HEK293 (cell line): Measurements from ENCODE around the gene RNF32.

Experiments
- CTCF ChIA-PET: fragments of 350-600 bp; formaldehyde crosslinking; extraction: SDS; loops from one replicate; lab custom pipeline; 2021; ENCODE audit warnings: antibody characterized with exemption; lab: Yijun Ruan, JAX
- POLR2A ChIA-PET: fragments of 300-600 bp; formaldehyde crosslinking; extraction: SDS; loops from one replicate; lab custom pipeline; 2020; ENCODE audit warnings: antibody characterized with exemption, inconsistent platforms; lab: Yijun Ruan, JAX
- H3K27ac ChIP-seq: fragments of 200-500 bp; sonication (Bioruptor generic); 2 replicates; pipeline ENCODE4 v1.5.1; 2014; ENCODE audit warnings: low read depth, low read length, control low read depth, inconsistent platforms; ENCODE audit errors: extremely low read depth
- H3K36me3 ChIP-seq, 2 experiments: fragments of 200-500 bp in 1 of 2; sonication (Bioruptor generic) in 1 of 2; 1 replicate in 1 of 2; 2 replicates in 1 of 2; pipeline ENCODE4 v1.5.1; 2014 to 2017; ENCODE audit warnings: inconsistent platforms in 2 of 2, low read length in 2 of 2; ENCODE audit not compliant: control insufficient read depth in 2 of 2, insufficient read depth in 1 of 2
- H3K4me1 ChIP-seq: fragments of 200-500 bp; sonication (Bioruptor generic); 2 replicates; pipeline ENCODE4 v1.5.1; 2014; ENCODE audit warnings: mild to moderate bottlenecking, low read length, inconsistent platforms; ENCODE audit not compliant: control insufficient read depth, insufficient read depth
- H3K4me3 ChIP-seq: 2 replicates; pipeline ENCODE4 v1.5.1; 2011; ENCODE audit warnings: low read depth, mild to moderate bottlenecking, control low read depth, low read length, moderate library complexity
- H3K9me3 ChIP-seq: fragments of 200-500 bp; sonication (Bioruptor generic); 2 replicates; pipeline ENCODE4 v1.5.1; 2014; ENCODE audit warnings: low read depth, low read length, inconsistent platforms; ENCODE audit not compliant: control insufficient read depth, insufficient read depth
- BCL11B ChIP-seq: fragments of 450-650 bp; formaldehyde crosslinking; IDR thresholded peaks from 2 replicates; pipeline ENCODE4 v1.5.1; 2016; ENCODE audit warnings: low read depth, missing biosample characterization, missing genetic modification characterization
- KLF8 ChIP-seq: fragments of 450-650 bp; formaldehyde crosslinking; IDR thresholded peaks from 2 replicates; pipeline ENCODE4 v1.5.1; 2016; ENCODE audit warnings: missing biosample characterization, missing genetic modification characterization
- KLF9 ChIP-seq: fragments of 450-650 bp; formaldehyde crosslinking; IDR thresholded peaks from 2 replicates; pipeline ENCODE4 v1.5.1; 2016; ENCODE audit warnings: missing biosample characterization, missing genetic modification characterization, low read depth
- REPIN1 ChIP-seq: fragments of 450-650 bp; formaldehyde crosslinking; IDR thresholded peaks from 2 replicates; pipeline ENCODE4 v1.5.1; 2017; ENCODE audit warnings: missing biosample characterization, missing genetic modification characterization, low read depth
- SCRT2 ChIP-seq: fragments of 450-650 bp; formaldehyde crosslinking; IDR thresholded peaks from 2 replicates; pipeline ENCODE4 v1.5.1; 2016; ENCODE audit warnings: missing biosample characterization, missing genetic modification characterization
- ZFP69B ChIP-seq: fragments of 450-650 bp; formaldehyde crosslinking; IDR thresholded peaks from 2 replicates; pipeline ENCODE4 v1.5.1; 2016; ENCODE audit warnings: missing biosample characterization, missing genetic modification characterization
- ZNF112 ChIP-seq: fragments of 450-650 bp; formaldehyde crosslinking; IDR thresholded peaks from 2 replicates; pipeline ENCODE4 v1.5.0; 2017; ENCODE audit warnings: missing biosample characterization, missing genetic modification characterization
- ZNF350 ChIP-seq: fragments of 450-650 bp; formaldehyde crosslinking; IDR thresholded peaks from 2 replicates; pipeline ENCODE4 v1.5.0; 2017; ENCODE audit warnings: missing biosample characterization, mild to moderate bottlenecking, missing genetic modification characterization
- ZNF366 ChIP-seq: fragments of 450-650 bp; formaldehyde crosslinking; conservative IDR thresholded peaks from 2 replicates; pipeline ENCODE4 v1.5.1; 2016; ENCODE audit warnings: missing biosample characterization, missing genetic modification characterization
- ZNF473 ChIP-seq: fragments of 450-650 bp; formaldehyde crosslinking; IDR thresholded peaks from 2 replicates; pipeline ENCODE4 v1.5.1; 2017; ENCODE audit warnings: missing biosample characterization, missing genetic modification characterization
- ZNF558 ChIP-seq: fragments of 450-650 bp; formaldehyde crosslinking; IDR thresholded peaks from 2 replicates; pipeline ENCODE4 v1.5.1; 2016; ENCODE audit warnings: missing biosample characterization, missing genetic modification characterization
- ZNF600 ChIP-seq: fragments of 450-650 bp; formaldehyde crosslinking; IDR thresholded peaks from 2 replicates; pipeline ENCODE4 v1.5.1; 2016; ENCODE audit warnings: missing biosample characterization, missing genetic modification characterization
- ZNF629 ChIP-seq: fragments of 450-650 bp; formaldehyde crosslinking; IDR thresholded peaks from 2 replicates; pipeline ENCODE4 v1.5.1; 2017; ENCODE audit warnings: missing biosample characterization, missing genetic modification characterization
- ZNF76 ChIP-seq: fragments of 450-650 bp; formaldehyde crosslinking; IDR thresholded peaks from 2 replicates; pipeline ENCODE4; 2016; ENCODE audit warnings: low read depth, missing biosample characterization, missing genetic modification characterization, borderline replicate concordance
- ZSCAN16 ChIP-seq: fragments of 450-650 bp; formaldehyde crosslinking; IDR thresholded peaks from 2 replicates; pipeline ENCODE4 v1.5.1; 2016; ENCODE audit warnings: missing biosample characterization, missing genetic modification characterization
- TF ChIP-seq, protein P1 (sequence below): fragments of 450-650 bp; formaldehyde crosslinking; IDR thresholded peaks from 2 replicates; pipeline ENCODE4 v1.5.1; 2016; ENCODE audit warnings: missing biosample characterization, missing genetic modification characterization, low read depth
- TF ChIP-seq, protein P2 (sequence below): fragments of 450-650 bp; formaldehyde crosslinking; IDR thresholded peaks from 2 replicates; pipeline ENCODE4 v1.5.1; 2016; ENCODE audit warnings: missing biosample characterization, missing genetic modification characterization, borderline replicate concordance

RNF32 gene

GRCh38 chr7:156614434-156615264 is 25.9 kb upstream of the RNF32 start:
- no peaks in the 10 kb centered on the region for H3K9me3 ChIP-seq
- no peaks in the 10 kb centered on the region for H3K36me3 ChIP-seq
- no peaks in the 10 kb centered on the region for H3K4me1 ChIP-seq
- no peak overlapping the region for H3K4me3 ChIP-seq
- TF ChIP-seq ZSCAN16 (tag by site-specific recombination) (no peak), SCRT2 (no peak), ZNF112 (no peak), REPIN1 (tag by site-specific recombination) (no peak), KLF9 (tag by site-specific recombination) (no peak), ZNF600 (tag by site-specific recombination) (no peak), BCL11B (no peak), ZNF629 (tag by site-specific recombination) (no peak), ZNF366 (tag by site-specific recombination) (no peak), ZNF350 (tag by site-specific recombination) (no peak), ZNF76 (tag by site-specific recombination) (no peak), ZFP69B (no peak), KLF8 (tag by site-specific recombination) (no peak), ZNF558 (tag by site-specific recombination) (no peak), ZNF473 (tag by site-specific recombination) (no peak)
- TF ChIP-seq, protein P1, sequence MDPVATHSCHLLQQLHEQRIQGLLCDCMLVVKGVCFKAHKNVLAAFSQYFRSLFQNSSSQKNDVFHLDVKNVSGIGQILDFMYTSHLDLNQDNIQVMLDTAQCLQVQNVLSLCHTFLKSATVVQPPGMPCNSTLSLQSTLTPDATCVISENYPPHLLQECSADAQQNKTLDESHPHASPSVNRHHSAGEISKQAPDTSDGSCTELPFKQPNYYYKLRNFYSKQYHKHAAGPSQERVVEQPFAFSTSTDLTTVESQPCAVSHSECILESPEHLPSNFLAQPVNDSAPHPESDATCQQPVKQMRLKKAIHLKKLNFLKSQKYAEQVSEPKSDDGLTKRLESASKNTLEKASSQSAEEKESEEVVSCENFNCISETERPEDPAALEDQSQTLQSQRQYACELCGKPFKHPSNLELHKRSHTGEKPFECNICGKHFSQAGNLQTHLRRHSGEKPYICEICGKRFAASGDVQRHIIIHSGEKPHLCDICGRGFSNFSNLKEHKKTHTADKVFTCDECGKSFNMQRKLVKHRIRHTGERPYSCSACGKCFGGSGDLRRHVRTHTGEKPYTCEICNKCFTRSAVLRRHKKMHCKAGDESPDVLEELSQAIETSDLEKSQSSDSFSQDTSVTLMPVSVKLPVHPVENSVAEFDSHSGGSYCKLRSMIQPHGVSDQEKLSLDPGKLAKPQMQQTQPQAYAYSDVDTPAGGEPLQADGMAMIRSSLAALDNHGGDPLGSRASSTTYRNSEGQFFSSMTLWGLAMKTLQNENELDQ, result no peak
- TF ChIP-seq, protein P2, sequence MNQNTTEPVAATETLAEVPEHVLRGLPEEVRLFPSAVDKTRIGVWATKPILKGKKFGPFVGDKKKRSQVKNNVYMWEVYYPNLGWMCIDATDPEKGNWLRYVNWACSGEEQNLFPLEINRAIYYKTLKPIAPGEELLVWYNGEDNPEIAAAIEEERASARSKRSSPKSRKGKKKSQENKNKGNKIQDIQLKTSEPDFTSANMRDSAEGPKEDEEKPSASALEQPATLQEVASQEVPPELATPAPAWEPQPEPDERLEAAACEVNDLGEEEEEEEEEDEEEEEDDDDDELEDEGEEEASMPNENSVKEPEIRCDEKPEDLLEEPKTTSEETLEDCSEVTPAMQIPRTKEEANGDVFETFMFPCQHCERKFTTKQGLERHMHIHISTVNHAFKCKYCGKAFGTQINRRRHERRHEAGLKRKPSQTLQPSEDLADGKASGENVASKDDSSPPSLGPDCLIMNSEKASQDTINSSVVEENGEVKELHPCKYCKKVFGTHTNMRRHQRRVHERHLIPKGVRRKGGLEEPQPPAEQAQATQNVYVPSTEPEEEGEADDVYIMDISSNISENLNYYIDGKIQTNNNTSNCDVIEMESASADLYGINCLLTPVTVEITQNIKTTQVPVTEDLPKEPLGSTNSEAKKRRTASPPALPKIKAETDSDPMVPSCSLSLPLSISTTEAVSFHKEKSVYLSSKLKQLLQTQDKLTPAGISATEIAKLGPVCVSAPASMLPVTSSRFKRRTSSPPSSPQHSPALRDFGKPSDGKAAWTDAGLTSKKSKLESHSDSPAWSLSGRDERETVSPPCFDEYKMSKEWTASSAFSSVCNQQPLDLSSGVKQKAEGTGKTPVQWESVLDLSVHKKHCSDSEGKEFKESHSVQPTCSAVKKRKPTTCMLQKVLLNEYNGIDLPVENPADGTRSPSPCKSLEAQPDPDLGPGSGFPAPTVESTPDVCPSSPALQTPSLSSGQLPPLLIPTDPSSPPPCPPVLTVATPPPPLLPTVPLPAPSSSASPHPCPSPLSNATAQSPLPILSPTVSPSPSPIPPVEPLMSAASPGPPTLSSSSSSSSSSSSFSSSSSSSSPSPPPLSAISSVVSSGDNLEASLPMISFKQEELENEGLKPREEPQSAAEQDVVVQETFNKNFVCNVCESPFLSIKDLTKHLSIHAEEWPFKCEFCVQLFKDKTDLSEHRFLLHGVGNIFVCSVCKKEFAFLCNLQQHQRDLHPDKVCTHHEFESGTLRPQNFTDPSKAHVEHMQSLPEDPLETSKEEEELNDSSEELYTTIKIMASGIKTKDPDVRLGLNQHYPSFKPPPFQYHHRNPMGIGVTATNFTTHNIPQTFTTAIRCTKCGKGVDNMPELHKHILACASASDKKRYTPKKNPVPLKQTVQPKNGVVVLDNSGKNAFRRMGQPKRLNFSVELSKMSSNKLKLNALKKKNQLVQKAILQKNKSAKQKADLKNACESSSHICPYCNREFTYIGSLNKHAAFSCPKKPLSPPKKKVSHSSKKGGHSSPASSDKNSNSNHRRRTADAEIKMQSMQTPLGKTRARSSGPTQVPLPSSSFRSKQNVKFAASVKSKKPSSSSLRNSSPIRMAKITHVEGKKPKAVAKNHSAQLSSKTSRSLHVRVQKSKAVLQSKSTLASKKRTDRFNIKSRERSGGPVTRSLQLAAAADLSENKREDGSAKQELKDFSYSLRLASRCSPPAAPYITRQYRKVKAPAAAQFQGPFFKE, result no peak
- no peak overlapping the region for H3K27ac ChIP-seq
- ChIA-PET CTCF (no interaction called here), POLR2A (no interaction called here)
